GM10248 (cell line): ENCODE measurements around the gene CH25H.

ENCODE experiments used
- CTCF ChIA-PET: fragments of 300-600 bp; sonication (Branson Sonifier 250); formaldehyde crosslinking; extraction: SDS; loops from one replicate; lab custom pipeline; 2021; ENCODE audit warnings: antibody characterized with exemption; lab: Yijun Ruan, JAX
- POLR2A ChIA-PET: fragments of 350-650 bp; sonication (Branson Sonifier 250); formaldehyde crosslinking; extraction: SDS; loops from one replicate; lab custom pipeline; 2020; ENCODE audit warnings: antibody characterized with exemption; lab: Yijun Ruan, JAX
- DNase-seq: peaks from one replicate; pipeline ENCODE4 v3.0.0; 2012; ENCODE audit errors: extremely low spot score
- CTCF ChIP-seq: IDR thresholded peaks from 2 replicates; pipeline ENCODE4 v1.5.1; 2012; ENCODE audit warnings: mild to moderate bottlenecking, low read depth; ENCODE audit errors: extremely low read depth, missing control alignments, control extremely low read depth

CH25H gene

DNA sequence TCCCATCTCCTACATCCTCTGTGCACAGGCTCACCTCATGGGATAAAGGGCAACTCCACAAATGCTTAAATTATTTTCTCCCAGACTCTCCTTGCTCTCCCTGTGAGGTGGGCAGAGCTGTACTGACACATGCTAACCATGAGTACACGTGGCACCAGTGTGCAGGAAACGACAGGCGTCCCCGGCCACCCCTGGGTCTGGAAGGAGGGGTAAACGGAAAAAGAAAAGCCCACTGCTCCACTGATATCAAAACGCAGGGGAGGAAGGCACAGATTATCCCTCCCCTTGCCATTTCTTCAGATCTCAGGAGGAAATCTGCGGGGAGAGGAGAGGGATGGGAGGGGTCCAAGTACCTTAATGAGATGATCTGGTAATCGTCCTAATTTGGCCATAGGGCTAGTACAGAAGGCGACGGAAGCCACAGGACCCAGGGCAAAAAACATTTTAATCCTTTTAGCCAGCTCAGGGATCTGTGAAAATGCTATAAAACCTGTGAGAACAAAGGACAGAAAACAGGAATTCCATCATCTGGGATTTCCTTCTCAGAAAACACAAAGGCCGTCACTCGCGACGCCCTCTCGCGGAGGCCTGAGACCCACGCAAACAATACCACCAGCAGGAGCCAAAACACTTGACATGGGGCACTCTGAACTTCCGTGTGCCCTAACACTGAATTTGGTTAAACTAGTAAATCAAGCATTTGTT lies 17.8 kb upstream of the CH25H start:
- peak; percentile 24 for TF ChIP-seq CTCF
- POLR2A ChIA-PET: no interaction called here
- CTCF ChIA-PET: interaction anchor here (0.7 to 2.2 kb wide), 13 partner anchors 8 to 389 kb away, joined by 3 to 8 read pairs (median 3); partner anchors contain the start of gene LIPA
- no peak for DNase-seq

GRCh38 chr10:89221919-89222318 lies 14.8 kb upstream of the CH25H start:
- no peak for DNase-seq
- CTCF ChIA-PET: interaction anchor here (0.7 to 1.5 kb wide), 3 partner anchors 11 to 192 kb away, joined by 3 to 9 read pairs (median 3); no protein-coding TSS in a partner anchor
- TF ChIP-seq CTCF: no peak
- POLR2A ChIA-PET: no interaction called here

- CTCF ChIA-PET: interaction anchor here (1.3 to 4.4 kb wide), 6 partner anchors 11 to 286 kb away, joined by 5 to 74 read pairs (median 44); partner anchors contain the start of gene CH25H
- DNase-seq: no peak
- POLR2A ChIA-PET: no interaction called here
- no peak for TF ChIP-seq CTCF
Observed at GRCh38 chr10:89219513-89220218, 12.5 kb upstream of the CH25H start.

DNA sequence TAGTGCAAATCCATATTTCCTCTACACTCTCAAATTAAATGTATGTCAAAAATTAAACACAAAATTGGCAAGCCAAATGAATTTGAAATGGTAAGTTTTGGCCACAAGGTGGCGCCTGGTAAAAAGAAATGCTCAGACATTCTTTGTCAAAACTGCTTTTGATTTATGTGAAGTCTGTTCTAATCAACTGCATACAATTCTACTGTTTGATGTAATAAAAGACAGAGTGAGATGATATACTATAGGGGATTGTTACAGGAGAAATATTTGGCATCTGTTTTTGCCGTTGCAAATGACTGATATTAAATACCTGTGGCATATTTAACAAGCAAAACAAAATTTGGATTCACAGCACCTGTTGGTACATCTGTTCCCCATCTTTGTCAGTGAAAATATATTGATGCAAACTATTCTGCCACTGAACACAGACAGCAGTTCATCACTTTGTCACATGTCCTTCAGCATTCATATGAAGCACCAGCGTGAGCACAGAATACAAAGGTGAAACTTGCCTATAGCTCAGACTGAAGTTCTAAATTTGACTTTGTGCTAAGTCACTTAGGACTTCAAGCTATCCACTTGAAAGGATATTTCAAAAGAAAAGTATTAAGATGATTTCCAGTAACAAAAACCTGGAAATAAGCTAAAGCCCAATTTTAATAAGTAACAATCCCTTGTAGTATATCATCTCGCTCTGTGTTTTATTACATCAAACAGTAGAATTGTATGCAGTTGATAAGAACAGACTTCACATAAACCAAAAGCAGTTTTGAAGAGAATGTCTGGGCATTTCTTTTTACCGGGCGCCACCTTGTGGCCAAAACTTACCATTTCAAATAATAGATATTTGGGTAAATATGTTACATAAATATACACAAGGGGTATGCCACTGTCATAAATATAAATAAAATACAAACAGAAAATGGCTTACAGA lies 10.2 kb upstream of the CH25H start:
- TF ChIP-seq CTCF: peak; percentile 61
- POLR2A ChIA-PET: no interaction called here
- CTCF ChIA-PET: interaction anchor here (0.7 to 4.4 kb wide), 66 partner anchors 8 to 653 kb away, joined by 3 to 74 read pairs (median 5); partner anchors contain the start of genes CH25H, FAS, IFIT1 and IFIT2
- DNase-seq: peak; percentile 42

DNA sequence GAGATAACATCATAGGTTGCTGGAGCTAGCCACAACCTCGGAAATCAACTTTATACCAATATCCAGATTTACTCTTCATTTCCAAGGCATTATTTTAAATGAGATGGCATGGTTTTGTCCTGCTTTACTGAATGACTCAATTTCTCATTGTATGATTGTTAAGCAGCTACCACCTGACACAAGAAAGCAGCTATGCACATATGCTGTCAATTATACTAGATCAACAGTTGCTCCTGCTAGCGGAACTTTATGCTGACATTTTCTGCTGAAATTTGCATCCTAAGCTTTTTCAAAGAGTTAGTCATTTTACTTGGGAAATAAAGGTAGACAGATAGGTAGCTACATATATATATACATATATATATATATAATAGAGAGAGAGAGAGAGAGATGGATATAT lies 8.9 kb upstream of the CH25H start:
- no peak for TF ChIP-seq CTCF
- CTCF ChIA-PET: interaction anchor here (0.7 to 4.2 kb wide), 21 partner anchors 8 to 380 kb away, joined by 3 to 83 read pairs (median 3); partner anchors contain the start of gene CH25H
- POLR2A ChIA-PET: no interaction called here
- no peak for DNase-seq
